Amygdala (tissue), 56 donors: ENCODE measurements around the gene STXBP6.
"Not testable (repeated sequence)": the region's sequence is repeated elsewhere in the genome, so short reads cannot be mapped to it uniquely, and the experiment has no call there.

Experiments used
- DNase-seq, 56 donors: peaks; one replicate each; lab custom pipeline; 2025; lab: John Stamatoyannopoulos, UW

STXBP6 gene

DNA sequence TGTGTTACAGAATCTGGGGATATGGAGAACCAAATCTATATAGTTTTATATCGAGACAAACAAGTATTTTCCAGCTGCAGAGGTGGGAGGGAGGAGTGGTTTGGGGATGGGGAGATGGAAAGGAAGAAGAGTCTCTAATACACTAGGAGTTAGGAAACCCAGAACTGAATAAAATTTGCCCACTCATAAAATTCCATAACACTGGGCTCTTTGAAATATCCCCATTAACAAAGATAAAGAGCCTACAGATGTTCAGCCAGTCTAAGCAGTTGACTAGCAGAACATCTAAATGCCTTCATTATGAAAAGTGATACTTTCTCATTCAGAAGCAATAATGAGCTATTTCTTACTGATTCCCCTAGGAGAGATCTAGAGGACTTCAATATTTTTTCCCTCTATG lies 264.2 kb downstream of the STXBP6 start:
- no peak for DNase-seq

DNA sequence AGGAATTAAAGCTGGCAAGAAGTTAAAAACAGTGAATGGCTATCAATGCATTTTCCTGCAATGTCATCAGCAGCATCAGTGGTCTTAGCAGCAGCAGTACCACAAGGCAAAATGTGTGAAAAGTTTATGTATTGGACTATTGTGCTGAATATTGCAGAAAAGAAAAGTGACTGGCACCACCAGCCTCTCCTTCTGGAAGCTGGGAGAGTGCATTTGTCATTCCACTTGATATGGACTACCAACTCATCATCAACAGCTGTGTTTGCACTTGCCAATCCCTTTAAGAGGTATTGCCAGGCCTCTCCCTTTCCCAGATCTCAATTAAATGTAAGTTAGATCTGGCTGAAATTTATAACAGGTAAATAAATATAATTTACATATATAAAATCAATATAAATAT lies 265.0 kb downstream of the STXBP6 start:
- DNase-seq = peak in 2 of 56 donors; percentile 17 to 20

DNA sequence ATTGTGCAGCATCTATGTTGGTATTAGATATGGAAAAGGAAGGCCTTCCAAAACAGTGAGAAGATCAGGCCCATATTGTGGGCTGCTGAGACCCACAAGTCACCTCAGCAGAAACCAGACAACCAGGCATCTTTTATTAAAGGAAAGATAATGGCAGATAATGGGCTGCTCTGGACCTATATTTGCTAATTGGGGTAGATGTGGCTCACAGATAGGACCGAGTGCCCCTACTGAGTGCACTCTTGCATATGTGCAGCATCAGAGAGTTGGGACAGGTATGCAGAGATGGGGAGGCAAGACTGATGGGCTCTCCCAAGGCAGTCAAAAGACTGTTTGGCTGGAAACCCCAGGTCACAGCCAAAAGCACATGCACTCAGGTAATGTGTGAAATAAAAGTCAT lies 266.2 kb downstream of the STXBP6 start:
- no peak for DNase-seq

DNA sequence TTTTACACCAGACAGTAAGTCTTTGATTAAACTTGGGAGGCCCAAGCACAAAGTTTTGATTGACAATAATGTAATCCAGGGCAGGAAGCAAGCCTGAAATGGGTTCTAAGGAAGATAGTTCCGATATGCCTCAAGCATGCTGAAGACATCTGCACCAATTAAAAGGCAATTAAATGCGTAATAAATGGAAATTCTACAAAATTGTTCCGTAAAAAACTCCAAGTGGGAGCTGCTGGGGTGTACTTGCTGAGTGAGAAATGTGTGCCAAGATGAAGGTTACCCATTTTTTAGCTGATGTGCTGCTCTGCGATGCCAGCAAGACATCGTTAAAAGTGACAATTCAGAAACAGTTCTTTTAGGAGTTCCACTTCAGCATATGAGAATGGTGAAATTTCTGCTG lies 269.7 kb downstream of the STXBP6 start:
- DNase-seq = no peak

DNA sequence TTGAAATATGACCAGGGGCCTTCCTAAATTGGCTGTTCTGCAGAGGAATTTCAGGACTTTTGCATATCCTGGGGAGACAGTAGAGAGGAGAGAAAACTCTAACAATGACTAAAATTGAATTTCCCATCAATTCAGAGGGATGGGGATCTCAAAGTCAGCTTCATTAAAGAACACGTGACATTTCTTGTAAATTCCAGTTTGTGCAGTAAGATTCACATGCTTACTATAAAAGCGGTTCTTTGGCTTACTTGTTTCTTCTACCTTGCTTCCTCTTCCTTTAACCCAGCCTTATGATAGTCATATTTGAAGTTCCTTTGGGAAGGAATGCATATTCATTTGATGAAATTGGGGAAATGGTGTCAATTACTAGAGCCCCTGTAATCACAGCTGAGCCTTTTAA lies 272.3 kb downstream of the STXBP6 start:
- no peak for DNase-seq

DNA sequence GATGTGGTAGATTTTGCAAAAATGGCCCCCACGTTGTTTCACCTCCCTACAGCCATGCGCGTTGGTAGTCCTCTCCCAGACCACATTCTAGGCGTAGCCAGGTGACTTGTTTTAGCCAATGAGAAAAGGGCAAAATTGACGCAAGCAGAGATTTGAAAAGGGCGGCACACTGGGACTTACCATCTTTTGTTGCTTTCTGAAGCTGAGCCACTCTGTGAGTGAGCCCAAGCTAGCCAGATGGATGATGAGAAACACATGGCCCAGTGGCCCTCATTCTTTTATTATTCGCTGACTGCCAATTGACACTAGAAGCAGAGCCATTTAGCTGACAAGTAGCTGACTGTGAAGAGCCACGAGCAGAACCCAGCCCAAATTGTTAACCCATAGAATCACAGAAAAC lies 274.0 kb downstream of the STXBP6 start:
- DNase-seq = no peak

DNA sequence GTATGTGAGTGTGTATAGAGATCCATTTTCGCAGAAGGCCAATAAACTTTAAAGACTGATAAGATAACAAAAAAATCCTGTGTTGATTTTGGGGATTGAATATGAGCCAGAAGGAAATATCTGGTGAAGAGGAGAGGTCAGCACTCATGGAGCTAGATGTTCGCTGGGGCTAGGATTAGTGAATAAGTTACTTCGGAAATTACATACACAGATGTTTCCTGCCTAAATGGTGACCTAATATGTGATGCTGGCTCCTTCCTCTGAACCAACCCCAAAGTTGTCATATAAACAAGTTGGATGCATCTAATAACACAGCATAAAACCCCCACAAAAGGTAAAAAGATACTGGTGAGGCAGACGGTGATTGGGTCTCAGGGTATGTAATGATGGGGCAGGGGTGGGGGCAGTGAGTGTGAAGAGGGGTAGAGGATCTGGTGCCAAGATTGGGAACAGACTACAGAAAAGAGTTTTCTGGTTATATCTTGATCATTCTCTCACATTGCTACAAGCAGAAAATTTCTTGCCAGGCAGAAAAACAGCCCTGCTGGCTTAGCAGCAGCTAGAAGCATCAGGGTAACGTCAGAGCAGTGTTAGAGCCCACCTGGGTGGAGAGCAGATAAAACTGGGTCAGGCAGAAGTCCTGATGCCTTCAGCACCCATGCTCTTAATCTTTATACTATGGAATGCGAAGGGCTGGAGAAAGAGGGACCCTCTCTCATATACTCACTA lies 275.6 kb downstream of the STXBP6 start:
- DNase-seq = no peak

DNA sequence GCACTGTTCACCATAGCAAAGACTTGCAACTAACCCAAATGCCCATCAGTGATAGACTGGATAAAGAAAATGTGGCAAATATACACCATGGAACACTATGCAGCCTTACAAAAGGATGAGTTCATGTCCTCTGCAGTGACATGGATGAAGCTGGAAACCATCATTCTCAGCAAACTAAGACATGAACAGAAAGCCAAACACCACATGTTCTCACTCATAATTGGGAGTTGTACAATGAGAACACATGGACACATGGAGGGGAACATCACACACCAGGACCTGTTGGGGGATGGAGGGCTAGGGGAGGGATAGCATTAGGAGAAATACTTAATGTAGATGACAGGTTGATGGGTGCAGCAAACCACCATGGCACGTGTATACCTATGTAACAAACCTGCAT lies 276.4 kb downstream of the STXBP6 start:
- not testable (repeated sequence) for DNase-seq

DNA sequence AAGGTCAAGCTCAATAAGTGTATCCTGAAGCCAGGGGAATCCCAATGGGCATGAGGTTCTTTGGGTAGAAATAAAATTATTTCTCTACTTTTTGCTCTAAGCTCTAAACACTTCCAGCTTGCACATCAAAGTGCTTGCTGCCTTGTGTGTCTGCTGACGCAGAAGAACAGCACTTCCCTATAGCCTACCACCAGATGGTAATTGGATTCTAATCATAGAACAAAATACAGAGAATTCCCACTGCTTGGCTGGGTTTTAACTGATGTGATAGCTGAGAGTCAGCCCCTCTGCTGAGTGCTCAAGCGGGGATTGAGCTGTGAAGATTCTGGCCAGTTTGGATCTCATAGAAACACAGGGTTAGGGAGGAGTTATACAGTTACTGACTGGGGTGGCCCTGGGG lies 283.5 kb downstream of the STXBP6 start:
- no peak for DNase-seq

DNA sequence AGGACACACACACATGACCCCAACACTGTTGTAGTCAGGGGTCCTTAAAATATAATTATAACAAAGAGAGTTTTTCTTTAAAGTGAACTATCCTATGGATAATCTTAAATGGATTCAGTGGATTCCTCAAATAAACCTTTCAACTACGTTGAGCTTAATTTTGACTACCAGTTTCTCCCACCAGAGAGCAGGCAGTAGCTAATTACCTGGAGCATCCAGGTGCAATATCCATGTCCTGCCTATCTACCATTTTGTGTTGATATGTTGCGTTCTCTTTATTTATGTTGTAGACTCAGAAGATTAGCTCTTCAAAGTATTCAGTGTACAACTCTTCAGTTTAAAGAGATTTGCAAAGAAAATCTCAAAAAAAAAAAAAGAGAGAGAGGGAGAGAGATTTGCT lies 288.8 kb downstream of the STXBP6 start:
- no peak for DNase-seq
